A549 (cell line): ENCODE measurements around the gene ANKRD39. TPM values are rescaled to one million over a fixed set of nuclear protein-coding genes. Genes with fewer than 3 reads are reported as not detected.
A peak's percentile ranks its signal among the peaks of the same experiment; 100 is the strongest.

Experiments
- ATAC-seq, 2 experiments: fragments of 200-7000 bp in 1 of 2; fragments of >200 bp in 1 of 2; cut with Nextera tagmentation in 1 of 2; cut with Tn5 transposase in 1 of 2; 3 replicates each; pipeline versions ENCODE4 v1.8.0 to v1.9.1; 2018 to 2020; ENCODE audit warnings: mild to moderate bottlenecking in 1 of 2, moderate library complexity in 1 of 2
- CTCF ChIA-PET: fragments of 300-600 bp; sonication (Branson Sonifier 250); formaldehyde crosslinking; extraction: SDS; loops from one replicate; lab custom pipeline; 2021; ENCODE audit warnings: antibody characterized with exemption, inconsistent platforms; lab: Yijun Ruan, JAX
- POLR2A ChIA-PET: fragments of 350-600 bp; formaldehyde crosslinking; extraction: SDS; loops from one replicate; lab custom pipeline; 2021; ENCODE audit warnings: antibody characterized with exemption, inconsistent platforms; lab: Yijun Ruan, JAX
- DNase-seq, 2 experiments: peaks; one replicate each; pipeline versions ENCODE4 v3.0.0 to v3.0.0-alpha.2; 2011 to 2016; ENCODE audit warnings: low read depth in 1 of 2, low spot score in 1 of 2
- FAIRE-seq: peaks from 2 replicates; lab custom pipeline; 2011; peaks lifted over from hg19 to GRCh38; lab: Jason Lieb, UNC
- H3K27ac ChIP-seq, 2 experiments: fragments of >200 bp; sonication (Bioruptor Twin); formaldehyde crosslinking; 3 replicates each; pipeline ENCODE4 v1.5.1; 2016 to 2017
- H3K4me1 ChIP-seq: fragments of >200 bp; sonication (Bioruptor Twin); formaldehyde crosslinking; 3 replicates; pipeline ENCODE4 v1.6.1; 2016
- H3K4me2 ChIP-seq: fragments of >200 bp; sonication (Bioruptor Twin); formaldehyde crosslinking; 3 replicates; pipeline ENCODE4 v1.6.1; 2016
- H3K4me3 ChIP-seq: fragments of >200 bp; sonication (Bioruptor Twin); formaldehyde crosslinking; 3 replicates; pipeline ENCODE4 v1.5.1; 2016
- H3K9me3 ChIP-seq: fragments of >200 bp; sonication (Bioruptor Twin); formaldehyde crosslinking; 3 replicates; pipeline ENCODE4 v1.6.1; 2016
- ATOH8 ChIP-seq: fragments of 250-450 bp; sonication (Bioruptor Pico); IDR thresholded peaks from 2 replicates; pipeline ENCODE4 v1.5.0; 2020; ENCODE audit warnings: low read depth, mild to moderate bottlenecking, moderate library complexity
- CBX8 ChIP-seq: fragments of 200-600 bp; sonication (generic); IDR thresholded peaks from 2 replicates; pipeline ENCODE4 v1.6.1; 2016
- CEBPB ChIP-seq, 2 experiments: fragments of >200 bp in 1 of 2; sonication (Bioruptor Twin) in 1 of 2; formaldehyde crosslinking in 1 of 2; IDR thresholded peaks; 2 replicates each; pipeline ENCODE4 v1.6.1; 2012 to 2016
- EHF ChIP-seq: fragments of 250-450 bp; sonication (Bioruptor Pico); IDR thresholded peaks from 2 replicates; pipeline ENCODE4 v1.5.0; 2020; ENCODE audit warnings: mild to moderate bottlenecking
- EHMT2 ChIP-seq: fragments of 200-600 bp; sonication (generic); IDR thresholded peaks from 2 replicates; pipeline ENCODE4 v1.6.1; 2016; ENCODE audit warnings: antibody characterized with exemption, low read depth, mild to moderate bottlenecking, moderate library complexity
- ESRRA ChIP-seq: fragments of 150-350 bp; IDR thresholded peaks from 2 replicates; pipeline ENCODE4 v1.6.1; 2014; ENCODE audit warnings: mild to moderate bottlenecking, low read length, borderline replicate concordance
- GATA3 ChIP-seq: IDR thresholded peaks from 2 replicates; pipeline ENCODE4 v1.6.1; 2012; ENCODE audit warnings: borderline replicate concordance
- HEYL ChIP-seq: fragments of 250-450 bp; sonication (Bioruptor Pico); IDR thresholded peaks from 2 replicates; pipeline ENCODE4 v1.8.0; 2021; ENCODE audit warnings: mild to moderate bottlenecking, moderate library complexity
- HOXB13 ChIP-seq: fragments of 250-450 bp; sonication (Bioruptor Pico); IDR thresholded peaks from 2 replicates; pipeline ENCODE4 v1.5.0; 2020; ENCODE audit warnings: low read depth, mild to moderate bottlenecking, moderate library complexity
- JUN ChIP-seq, 2 experiments: fragments of >200 bp; sonication (Bioruptor Twin); formaldehyde crosslinking; IDR thresholded peaks; 2 replicates in 1 of 2; 3 replicates in 1 of 2; pipeline ENCODE4 v1.6.1; 2016 to 2017
- POLR2AphosphoS2 ChIP-seq: conservative IDR thresholded peaks from 2 replicates; pipeline ENCODE4 v1.6.1; 2012; ENCODE audit warnings: low read length, improper control_type of control experiment, inconsistent platforms
- RAD21 ChIP-seq, 2 experiments: fragments of >200 bp in 1 of 2; sonication (Bioruptor Twin) in 1 of 2; formaldehyde crosslinking in 1 of 2; IDR thresholded peaks in 1 of 2; conservative IDR thresholded peaks in 1 of 2; 2 replicates in 1 of 2; 3 replicates in 1 of 2; pipeline ENCODE4 v1.6.1; 2012 to 2018; ENCODE audit warnings: inconsistent platforms in 1 of 2
- REST ChIP-seq: fragments of 200-600 bp; sonication (generic); IDR thresholded peaks from 2 replicates; pipeline ENCODE4 v1.6.1; 2016; ENCODE audit warnings: antibody characterized with exemption, mild to moderate bottlenecking, moderate library complexity
- SMC3 ChIP-seq: fragments of >200 bp; sonication (Bioruptor Twin); formaldehyde crosslinking; IDR thresholded peaks from 3 replicates; pipeline ENCODE4 v1.6.1; 2018; ENCODE audit warnings: inconsistent platforms
- TFCP2L1 ChIP-seq: fragments of 250-450 bp; sonication (Bioruptor Pico); IDR thresholded peaks from 2 replicates; pipeline ENCODE4 v1.5.0; 2021; ENCODE audit warnings: mild to moderate bottlenecking
- USF2 ChIP-seq: fragments of 450-650 bp; IDR thresholded peaks from 2 replicates; pipeline ENCODE4 v1.6.1; 2014; ENCODE audit warnings: antibody characterized with exemption
- ZSCAN20 ChIP-seq: fragments of 250-450 bp; sonication (Bioruptor Pico); IDR thresholded peaks from 2 replicates; pipeline ENCODE4 v1.8.0; 2022; ENCODE audit warnings: mild to moderate bottlenecking, moderate library complexity
- WGBS: methylation state at CpG from one replicate; pipeline ENCODE4 v1.1.6; 2017; ENCODE audit errors: missing lambda C conversion rate; 5-methylcytosine and 5-hydroxymethylcytosine counted together
- polyA plus RNA-seq, 4 experiments: library from polyadenylated mRNA; depleted of rRNA in 3 of 4; stranded (reverse); fragments of >200 nt; fragmentation: RNase III in 1 of 4; extraction: RNeasy Plus Mini Kit Qiagen cat#74134 plus additional on column Dnase treatment in 1 of 4; gene quantifications; 2 replicates in 3 of 4; 3 replicates in 1 of 4; pipeline ENCODE4 v1.2.3, GENCODE V29; 2011 to 2017

The ANKRD39 gene
- polyA plus RNA-seq, 2 of the 4 experiments (the other 2 are of a cell fraction) = 6.3 to 16.4 TPM

GRCh38 chr2:96906729-96907114 is 48.9 kb upstream of the ANKRD39 start (continued):
- TF ChIP-seq GATA3 = no peak

GRCh38 chr2:96903815-96904214 is 46.0 kb upstream of the ANKRD39 start:
- H3K9me3 ChIP-seq = no peaks in the 10 kb centered on the region
- no peak for FAIRE-seq
- TF ChIP-seq USF2 (no peak), ESRRA (no peak), ZSCAN20 (CRISPR knock-in tag) (no peak), EHMT2 (no peak), JUN (IDR thresholded peaks at IDR 0.05) (no peak), CBX8 (no peak), RAD21 (conservative IDR thresholded peaks at IDR 0.05 in 1 of 2, IDR thresholded peaks at IDR 0.05 in 1 of 2) (no peak), SMC3 (no peak), EHF (CRISPR knock-in tag) (no peak), REST (no peak)
- no peak for ATAC-seq
- ChIA-PET CTCF (interaction anchor here (1.2 kb wide), 1 partner anchor 57 kb away, joined by 3 read pairs; no protein-coding TSS in a partner anchor), POLR2A (no interaction called here)
- H3K27ac ChIP-seq = no peak overlapping the region
- no peak overlapping the region for H3K4me3 ChIP-seq
- no peaks in the 10 kb centered on the region for H3K4me1 ChIP-seq
- DNase-seq = no peak
- H3K4me2 ChIP-seq = no peak overlapping the region
- 90% methylated on average over 7 of the region's 7 CpGs for WGBS

GRCh38 chr2:96903318-96903717 is 45.5 kb upstream of the ANKRD39 start:
- Histone ChIP-seq H3K4me1 (no peaks in the 10 kb centered on the region), H3K9me3 (no peaks in the 10 kb centered on the region), H3K4me2 (no peak overlapping the region), H3K27ac (no peak overlapping the region), H3K4me3 (no peak overlapping the region)
- DNase-seq (no peak), ATAC-seq (peak; percentile 17 to 38; a peak in 3 of 6 replicates), FAIRE-seq (no peak)
- ChIA-PET CTCF (no interaction called here), POLR2A (no interaction called here)
- WGBS = 79% methylated on average over 7 of the region's 7 CpGs
- no peak for TF ChIP-seq TFCP2L1
- TF ChIP-seq HEYL (CRISPR knock-in tag) = no peak
- no peak for TF ChIP-seq ESRRA
- no peak for TF ChIP-seq POLR2AphosphoS2
- TF ChIP-seq RAD21 (conservative IDR thresholded peaks at IDR 0.05 in 1 of 2, IDR thresholded peaks at IDR 0.05 in 1 of 2) = no peak
- no peak for TF ChIP-seq ATOH8 (CRISPR knock-in tag)
- TF ChIP-seq CEBPB (IDR thresholded peaks at IDR 0.05) = no peak
- TF ChIP-seq HOXB13 (CRISPR knock-in tag) = no peak
- no peak for TF ChIP-seq USF2
